ENCODE results near the gene EHF. TPM values are rescaled to one million over a fixed set of nuclear protein-coding genes. Genes with fewer than 3 reads are reported as not detected.
"Not testable (repeated sequence)": the region's sequence is repeated elsewhere in the genome, so short reads cannot be mapped to it uniquely, and the experiment has no call there.

Gene EHF
- total RNA-seq, 1 donor from 2014 or later, result not detected

DNA sequence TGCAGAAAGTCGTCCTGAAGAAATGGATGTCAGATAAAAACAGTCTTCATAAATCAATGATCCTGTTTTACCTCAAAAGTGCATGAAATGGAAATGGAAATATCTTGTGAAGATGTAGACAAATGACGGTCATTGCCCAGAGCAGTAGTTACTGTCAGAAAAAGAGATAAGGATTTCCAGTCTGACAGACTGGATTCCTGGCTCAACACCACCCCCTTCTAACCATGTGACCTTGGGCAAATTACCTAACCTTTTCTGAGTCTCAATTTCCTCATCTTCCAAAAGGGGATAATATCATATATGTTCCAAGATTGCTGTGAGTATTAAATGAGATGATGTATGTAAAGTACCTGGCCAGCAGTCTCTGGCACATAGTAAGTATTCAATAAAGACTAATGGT is 32.9 kb upstream of the EHF start:
- Histone ChIP-seq H3K4me1 (no peaks in the 10 kb centered on the region), H3K27me3 (no peaks in the 10 kb centered on the region), H3K36me3 (no peaks in the 10 kb centered on the region), H3K9me3 (no peaks in the 10 kb centered on the region), H3K27ac (no peak overlapping the region), H3K4me3 (no peak overlapping the region)
- TF ChIP-seq, protein P1, sequence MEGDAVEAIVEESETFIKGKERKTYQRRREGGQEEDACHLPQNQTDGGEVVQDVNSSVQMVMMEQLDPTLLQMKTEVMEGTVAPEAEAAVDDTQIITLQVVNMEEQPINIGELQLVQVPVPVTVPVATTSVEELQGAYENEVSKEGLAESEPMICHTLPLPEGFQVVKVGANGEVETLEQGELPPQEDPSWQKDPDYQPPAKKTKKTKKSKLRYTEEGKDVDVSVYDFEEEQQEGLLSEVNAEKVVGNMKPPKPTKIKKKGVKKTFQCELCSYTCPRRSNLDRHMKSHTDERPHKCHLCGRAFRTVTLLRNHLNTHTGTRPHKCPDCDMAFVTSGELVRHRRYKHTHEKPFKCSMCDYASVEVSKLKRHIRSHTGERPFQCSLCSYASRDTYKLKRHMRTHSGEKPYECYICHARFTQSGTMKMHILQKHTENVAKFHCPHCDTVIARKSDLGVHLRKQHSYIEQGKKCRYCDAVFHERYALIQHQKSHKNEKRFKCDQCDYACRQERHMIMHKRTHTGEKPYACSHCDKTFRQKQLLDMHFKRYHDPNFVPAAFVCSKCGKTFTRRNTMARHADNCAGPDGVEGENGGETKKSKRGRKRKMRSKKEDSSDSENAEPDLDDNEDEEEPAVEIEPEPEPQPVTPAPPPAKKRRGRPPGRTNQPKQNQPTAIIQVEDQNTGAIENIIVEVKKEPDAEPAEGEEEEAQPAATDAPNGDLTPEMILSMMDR (IDR thresholded peaks at IDR 0.05), result no peak
- DNase-seq (ENCODE audit: low spot score in 2 of 2), result no peak
- intact Hi-C loops (cut with DNase I), result loop anchor here (5.0 to 10.0 kb wide), 3 partner anchors 304 to 897 kb away; no protein-coding TSS in a partner anchor

DNA sequence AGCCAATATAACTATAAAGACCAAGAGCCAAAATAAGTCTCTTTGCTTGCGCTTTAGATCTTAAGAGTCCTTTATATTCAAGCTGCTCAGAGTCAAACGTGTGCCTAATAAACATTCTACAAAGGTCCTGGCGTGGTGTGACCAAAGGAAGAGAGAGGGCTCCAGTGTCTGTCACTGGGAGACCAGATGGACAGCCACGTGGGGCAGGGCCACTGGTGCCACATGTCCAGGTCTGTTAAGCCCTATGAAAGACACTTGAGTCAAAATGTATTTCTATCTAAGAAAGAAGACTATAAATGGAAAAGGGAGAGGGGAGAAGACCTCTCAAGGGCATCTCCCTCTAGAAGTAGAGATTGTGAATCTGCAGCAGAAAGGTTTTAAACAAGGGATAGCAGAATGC is 32.2 kb upstream of the EHF start:
- TF ChIP-seq, protein P1 (IDR thresholded peaks at IDR 0.05), result no peak
- intact Hi-C loops (cut with DNase I), result loop anchor here (5.0 to 10.0 kb wide), 3 partner anchors 304 to 896 kb away; no protein-coding TSS in a partner anchor
- no peaks in the 10 kb centered on the region for H3K4me1 ChIP-seq
- no peaks in the 10 kb centered on the region for H3K36me3 ChIP-seq
- DNase-seq (ENCODE audit: low spot score in 2 of 2), result no peak
- no peak overlapping the region for H3K4me3 ChIP-seq
- H3K27ac ChIP-seq, result no peak overlapping the region
- H3K27me3 ChIP-seq, result no peaks in the 10 kb centered on the region
- no peaks in the 10 kb centered on the region for H3K9me3 ChIP-seq

DNA sequence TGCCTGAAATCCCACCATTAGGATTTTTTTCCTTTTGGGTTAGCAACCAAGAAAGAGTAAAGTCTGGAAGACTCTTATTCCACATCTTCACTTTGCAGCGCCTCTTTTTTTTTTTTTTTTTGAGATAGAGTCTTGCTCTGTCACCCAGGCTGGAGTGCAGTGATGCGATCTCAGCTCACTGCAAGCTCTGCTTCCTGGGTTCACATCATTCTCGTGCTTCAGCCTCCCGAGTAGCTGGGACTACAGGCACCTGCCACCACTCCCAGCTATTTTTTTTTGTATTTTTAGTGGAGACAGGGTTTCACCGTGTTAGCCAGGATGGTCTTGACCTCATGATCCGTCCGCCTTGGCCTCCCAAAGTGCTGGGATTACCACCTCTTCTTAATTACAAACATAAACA is 31.7 kb upstream of the EHF start:
- not testable (repeated sequence) for H3K36me3 ChIP-seq; H3K27ac ChIP-seq; H3K27me3 ChIP-seq; H3K4me1 ChIP-seq; H3K9me3 ChIP-seq; DNase-seq (ENCODE audit: low spot score in 2 of 2); H3K4me3 ChIP-seq
- intact Hi-C loops (cut with DNase I), result loop anchor here (5.0 to 10.0 kb wide), 3 partner anchors 303 to 896 kb away; no protein-coding TSS in a partner anchor

DNA sequence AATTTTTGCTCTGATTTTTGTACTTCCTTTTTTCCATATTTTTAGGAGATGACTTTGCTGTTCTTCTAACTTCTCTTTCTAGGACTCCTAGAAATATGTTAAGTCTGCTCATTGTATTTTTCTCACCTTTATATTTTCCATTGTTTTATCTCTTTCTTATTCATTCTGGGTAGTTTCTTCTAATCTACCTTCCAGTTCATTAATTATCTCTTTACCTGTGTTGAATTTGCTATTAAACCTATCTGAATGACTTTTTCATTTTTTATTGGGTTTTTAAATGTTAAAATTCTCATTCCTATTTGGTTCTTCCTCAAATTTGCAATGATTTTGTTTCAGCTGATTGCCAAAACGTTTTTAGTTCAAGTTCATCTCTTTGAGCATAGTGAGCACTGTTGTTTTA is 27.8 kb upstream of the EHF start:
- intact Hi-C loops (cut with DNase I), result no loop called here

DNA sequence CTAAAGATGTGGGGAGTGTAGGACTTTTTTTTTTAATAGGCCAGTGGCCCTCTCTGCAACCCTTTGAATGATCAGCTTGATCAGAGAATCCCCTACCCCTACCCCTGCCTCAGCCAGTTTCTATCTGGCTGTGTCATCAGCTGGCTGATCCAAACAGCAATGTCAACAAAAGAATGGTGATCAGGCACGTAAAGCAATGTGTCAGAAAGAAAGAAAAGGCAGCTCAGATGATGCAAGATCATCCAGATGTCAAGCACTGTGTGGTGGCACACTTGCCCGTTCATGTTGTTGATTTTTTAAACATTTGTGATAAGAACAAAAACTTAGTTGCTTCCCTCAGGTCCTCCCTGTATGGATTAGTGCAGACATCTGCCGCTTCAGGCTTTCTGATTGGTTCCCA is 26.3 kb upstream of the EHF start:
- no peaks in the 10 kb centered on the region for H3K4me1 ChIP-seq
- H3K9me3 ChIP-seq, result no peaks in the 10 kb centered on the region
- H3K36me3 ChIP-seq, result no peaks in the 10 kb centered on the region
- no peak overlapping the region for H3K4me3 ChIP-seq
- H3K27me3 ChIP-seq, result no peaks in the 10 kb centered on the region
- no peak overlapping the region for H3K27ac ChIP-seq
- TF ChIP-seq, protein P1 (IDR thresholded peaks at IDR 0.05), result no peak
- no peak for DNase-seq (ENCODE audit: low spot score in 2 of 2)
- intact Hi-C loops (cut with DNase I), result no loop called here

More for the DNA sequence above, 27.8 kb upstream of the EHF start:
- DNase-seq (ENCODE audit: low spot score in 2 of 2), result no peak
- Histone ChIP-seq H3K4me1 (no peaks in the 10 kb centered on the region), H3K4me3 (no peak overlapping the region), H3K9me3 (no peaks in the 10 kb centered on the region), H3K27me3 (no peaks in the 10 kb centered on the region), H3K36me3 (no peaks in the 10 kb centered on the region), H3K27ac (no peak overlapping the region)
- TF ChIP-seq, protein P1 (IDR thresholded peaks at IDR 0.05), result no peak

DNA sequence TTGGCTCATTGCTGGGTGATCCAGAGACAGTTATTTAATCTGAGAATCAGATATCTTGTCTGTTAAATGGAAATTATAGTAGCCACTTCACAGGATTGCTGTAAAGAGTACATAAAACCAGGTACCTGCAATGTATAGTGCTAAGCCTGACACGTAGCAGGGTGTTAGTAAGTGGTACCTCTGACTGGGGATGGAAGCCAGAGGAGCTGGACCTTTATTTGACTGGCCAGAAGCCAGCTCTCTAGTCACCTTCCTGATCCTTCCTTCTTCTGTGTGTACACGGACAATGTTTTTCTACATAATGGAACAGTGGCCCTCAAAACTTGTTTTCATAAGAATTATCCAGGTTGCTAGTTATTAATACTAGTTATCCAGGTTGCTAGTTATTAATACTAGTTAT is 25.5 kb upstream of the EHF start:
- Histone ChIP-seq H3K36me3 (no peaks in the 10 kb centered on the region), H3K4me3 (no peak overlapping the region), H3K27ac (no peak overlapping the region), H3K9me3 (no peaks in the 10 kb centered on the region), H3K27me3 (no peaks in the 10 kb centered on the region), H3K4me1 (no peaks in the 10 kb centered on the region)
- TF ChIP-seq, protein P1 (IDR thresholded peaks at IDR 0.05), result no peak
- intact Hi-C loops (cut with DNase I), result no loop called here
- DNase-seq (ENCODE audit: low spot score in 2 of 2), result no peak
